OCI-LY7 (cell line): Measurements from ENCODE around the gene ANKFY1. TPM values are rescaled to one million over a fixed set of nuclear protein-coding genes. Genes with fewer than 3 reads are reported as not detected.

Experiments
- BruUV-seq: library from RNA; stranded (reverse); fragments of 400-500 nt; replicated peaks from 2 replicates; lab custom pipeline; 2021; lab: Mats Ljungman, UMichigan
- CTCF ChIA-PET: fragments of 300-600 bp; sonication (Branson Sonifier 250); formaldehyde crosslinking; loops from one replicate; lab custom pipeline; 2022; ENCODE audit warnings: antibody characterized with exemption; ENCODE audit not compliant: unreplicated experiment; lab: Charles Lee
- POLR2A ChIA-PET: fragments of 300-600 bp; sonication (Branson Sonifier 250); formaldehyde crosslinking; loops from one replicate; lab custom pipeline; 2022; ENCODE audit warnings: antibody characterized with exemption; lab: Charles Lee
- DNase-seq: peaks from one replicate; pipeline ENCODE4 v3.0.0-alpha.2; 2015; ENCODE audit warnings: low spot score
- H2AFZ ChIP-seq: fragments of 200-600 bp; sonication (generic), shearing (Covaris generic); 2 replicates; pipeline ENCODE4 v1.6.1; 2014; ENCODE audit warnings: mild to moderate bottlenecking, antibody characterized with exemption, low read length, moderate library complexity
- H3K27ac ChIP-seq: fragments of 200-600 bp; sonication (generic); 2 replicates; pipeline ENCODE4 v1.5.1; 2014; ENCODE audit warnings: mixed run types, low read depth, mild to moderate bottlenecking, moderate library complexity, low read length, inconsistent platforms; ENCODE audit not compliant: poor library complexity, severe bottlenecking
- H3K36me3 ChIP-seq: fragments of 200-600 bp; sonication (generic); 2 replicates; pipeline ENCODE4 v1.6.1; 2014; ENCODE audit warnings: mild to moderate bottlenecking, antibody characterized with exemption, low read length, moderate library complexity, mixed read lengths; ENCODE audit not compliant: insufficient read depth
- H3K4me1 ChIP-seq: fragments of 200-600 bp; sonication (generic); 2 replicates; pipeline ENCODE4 v1.5.1; 2014; ENCODE audit warnings: mild to moderate bottlenecking, low read length; ENCODE audit not compliant: insufficient read depth, poor library complexity, severe bottlenecking
- H3K4me2 ChIP-seq: fragments of 200-600 bp; sonication (generic); 2 replicates; pipeline ENCODE4 v1.6.1; 2014; ENCODE audit warnings: mild to moderate bottlenecking, low read length
- H3K4me3 ChIP-seq: fragments of 200-600 bp; sonication (generic); 2 replicates; pipeline ENCODE4 v1.5.1; 2014; ENCODE audit warnings: mild to moderate bottlenecking, low read depth, low read length; ENCODE audit not compliant: poor library complexity, severe bottlenecking
- H3K79me2 ChIP-seq: fragments of 200-600 bp; sonication (generic); 2 replicates; pipeline ENCODE4 v1.6.1; 2016; ENCODE audit warnings: low read depth, mild to moderate bottlenecking, low read length, moderate library complexity, mixed read lengths; ENCODE audit not compliant: insufficient read depth
- H3K9me2 ChIP-seq: fragments of 200-600 bp; sonication (generic); 2 replicates; pipeline ENCODE4 v1.6.1; 2016; ENCODE audit warnings: mild to moderate bottlenecking, low read length, mixed read lengths; ENCODE audit not compliant: insufficient read depth
- H3K9me3 ChIP-seq: fragments of 200-600 bp; sonication (generic); 2 replicates; pipeline ENCODE4 v1.6.1; 2014; ENCODE audit warnings: mild to moderate bottlenecking, mixed run types, low read length, mixed read lengths
- H4K20me1 ChIP-seq: fragments of 200-600 bp; sonication (generic); 2 replicates; pipeline ENCODE4 v1.6.1; 2014; ENCODE audit warnings: mild to moderate bottlenecking, antibody characterized with exemption, low read length, moderate library complexity, mixed read lengths; ENCODE audit not compliant: insufficient read depth
- EZH2phosphoT487 ChIP-seq: fragments of 200-600 bp; sonication (generic); IDR thresholded peaks from 2 replicates; pipeline ENCODE4 v1.6.1; 2018; ENCODE audit warnings: low read depth, borderline replicate concordance, mild to moderate bottlenecking, mixed run types, antibody characterized with exemption, low read length, moderate library complexity, mixed read lengths
- intact Hi-C: fragments of 100-400 bp; cut with micrococcal nuclease; formaldehyde crosslinking; loops from one replicate; pipeline ENCODE4 v1.10.0; 2022; ENCODE audit not compliant: unreplicated experiment
- total RNA-seq, 2 experiments: library from RNA; depleted of rRNA in 1 of 2; stranded (reverse); fragments of >200 nt in 1 of 2; shearing (Covaris generic) in 1 of 2; gene quantifications; 2 replicates each; pipeline ENCODE4 v1.2.3, GENCODE V29; 2014 to 2022
- TF ChIP-seq, protein P1 (sequence below): fragments of 200-600 bp; sonication (generic); conservative IDR thresholded peaks from 2 replicates; pipeline ENCODE4 v1.5.1; 2014; ENCODE audit warnings: mild to moderate bottlenecking, antibody characterized with exemption, low read length, moderate library complexity, mixed read lengths

The ANKFY1 gene
- total RNA-seq, 2 experiments from 2014 or later, result 25.9 to 56.7 TPM

DNA sequence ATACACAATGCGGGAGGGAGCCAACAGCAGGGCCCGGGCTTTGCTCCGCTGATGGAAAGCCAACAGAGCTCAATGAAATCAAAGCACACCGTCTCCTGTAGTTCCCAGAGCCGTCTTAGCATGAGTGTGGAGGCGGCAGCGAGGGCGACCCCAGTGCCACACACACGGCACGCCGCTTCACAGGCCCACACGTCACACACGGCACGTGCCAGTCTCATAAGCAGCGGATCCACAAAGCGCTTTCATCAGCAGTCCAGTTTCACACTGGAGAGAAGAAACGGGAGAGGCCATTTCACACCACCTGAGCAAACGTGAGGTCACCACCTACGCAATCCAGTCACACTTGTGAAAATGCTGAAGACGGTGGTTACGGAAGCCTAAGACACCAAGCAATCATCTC is 86.0 kb downstream of the ANKFY1 start:
- CTCF ChIA-PET, result no interaction called here
- no peak overlapping the region for H2AFZ ChIP-seq
- H4K20me1 ChIP-seq, result no peaks in the 10 kb centered on the region
- no peak for DNase-seq
- no peaks in the 10 kb centered on the region for H3K4me1 ChIP-seq
- H3K4me3 ChIP-seq, result no peak overlapping the region
- TF ChIP-seq, protein P1, sequence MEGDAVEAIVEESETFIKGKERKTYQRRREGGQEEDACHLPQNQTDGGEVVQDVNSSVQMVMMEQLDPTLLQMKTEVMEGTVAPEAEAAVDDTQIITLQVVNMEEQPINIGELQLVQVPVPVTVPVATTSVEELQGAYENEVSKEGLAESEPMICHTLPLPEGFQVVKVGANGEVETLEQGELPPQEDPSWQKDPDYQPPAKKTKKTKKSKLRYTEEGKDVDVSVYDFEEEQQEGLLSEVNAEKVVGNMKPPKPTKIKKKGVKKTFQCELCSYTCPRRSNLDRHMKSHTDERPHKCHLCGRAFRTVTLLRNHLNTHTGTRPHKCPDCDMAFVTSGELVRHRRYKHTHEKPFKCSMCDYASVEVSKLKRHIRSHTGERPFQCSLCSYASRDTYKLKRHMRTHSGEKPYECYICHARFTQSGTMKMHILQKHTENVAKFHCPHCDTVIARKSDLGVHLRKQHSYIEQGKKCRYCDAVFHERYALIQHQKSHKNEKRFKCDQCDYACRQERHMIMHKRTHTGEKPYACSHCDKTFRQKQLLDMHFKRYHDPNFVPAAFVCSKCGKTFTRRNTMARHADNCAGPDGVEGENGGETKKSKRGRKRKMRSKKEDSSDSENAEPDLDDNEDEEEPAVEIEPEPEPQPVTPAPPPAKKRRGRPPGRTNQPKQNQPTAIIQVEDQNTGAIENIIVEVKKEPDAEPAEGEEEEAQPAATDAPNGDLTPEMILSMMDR, result no peak
- TF ChIP-seq EZH2phosphoT487, result no peak
- POLR2A ChIA-PET, result no interaction called here
- no TSS peak for BruUV-seq
- H3K4me2 ChIP-seq, result no peak overlapping the region
- intact Hi-C loops, result no loop called here
- no peaks in the 10 kb centered on the region for H3K9me2 ChIP-seq
- no peaks in the 10 kb centered on the region for H3K79me2 ChIP-seq
- no peaks in the 10 kb centered on the region for H3K9me3 ChIP-seq
- H3K27ac ChIP-seq, result no peak overlapping the region
- H3K36me3 ChIP-seq, result peaks cover 94% of the 10 kb centered on the region

DNA sequence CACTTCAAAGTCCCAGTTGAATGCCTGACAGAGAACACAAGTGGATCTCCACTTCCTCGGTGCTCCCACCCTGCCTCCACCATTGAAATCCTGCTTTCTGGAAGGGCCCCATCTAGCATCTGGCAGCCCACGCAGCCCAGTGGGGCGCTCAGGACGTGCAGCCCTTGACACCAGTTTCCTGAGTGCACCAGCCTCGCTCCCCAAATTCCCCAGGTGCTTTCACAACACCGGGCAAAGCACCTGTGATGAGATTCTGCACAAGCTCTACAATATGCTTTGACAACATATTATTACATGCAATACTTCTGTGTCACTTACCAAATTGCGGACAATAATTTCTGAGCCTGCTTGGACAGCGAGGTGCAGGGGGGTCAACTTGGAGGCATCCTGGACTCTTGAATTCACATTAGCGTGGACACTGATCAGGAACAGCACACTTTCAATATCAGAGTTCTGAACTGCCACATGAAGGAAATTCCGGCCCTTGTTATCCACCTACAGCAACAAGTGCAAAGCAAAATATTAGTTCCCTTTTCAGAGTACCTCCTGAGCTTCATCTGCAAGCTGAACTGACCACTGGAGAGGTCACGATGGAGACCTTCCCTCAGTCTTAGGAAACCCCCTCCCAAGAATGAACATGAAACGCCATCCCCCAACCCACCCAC is 86.8 kb downstream of the ANKFY1 start:
- H4K20me1 ChIP-seq, result no peaks in the 10 kb centered on the region
- peaks cover 93% of the 10 kb centered on the region for H3K36me3 ChIP-seq
- no peak overlapping the region for H3K27ac ChIP-seq
- TF ChIP-seq EZH2phosphoT487, result no peak
- TF ChIP-seq, protein P1, result no peak
- H3K9me2 ChIP-seq, result no peaks in the 10 kb centered on the region
- intact Hi-C loops, result no loop called here
- H2AFZ ChIP-seq, result no peak overlapping the region
- no peak overlapping the region for H3K4me2 ChIP-seq
- H3K4me1 ChIP-seq, result no peaks in the 10 kb centered on the region
- no TSS peak for BruUV-seq
- no peak for DNase-seq
- no peak overlapping the region for H3K4me3 ChIP-seq
- ChIA-PET POLR2A (no interaction called here), CTCF (no interaction called here)
- no peaks in the 10 kb centered on the region for H3K9me3 ChIP-seq
- no peaks in the 10 kb centered on the region for H3K79me2 ChIP-seq

DNA sequence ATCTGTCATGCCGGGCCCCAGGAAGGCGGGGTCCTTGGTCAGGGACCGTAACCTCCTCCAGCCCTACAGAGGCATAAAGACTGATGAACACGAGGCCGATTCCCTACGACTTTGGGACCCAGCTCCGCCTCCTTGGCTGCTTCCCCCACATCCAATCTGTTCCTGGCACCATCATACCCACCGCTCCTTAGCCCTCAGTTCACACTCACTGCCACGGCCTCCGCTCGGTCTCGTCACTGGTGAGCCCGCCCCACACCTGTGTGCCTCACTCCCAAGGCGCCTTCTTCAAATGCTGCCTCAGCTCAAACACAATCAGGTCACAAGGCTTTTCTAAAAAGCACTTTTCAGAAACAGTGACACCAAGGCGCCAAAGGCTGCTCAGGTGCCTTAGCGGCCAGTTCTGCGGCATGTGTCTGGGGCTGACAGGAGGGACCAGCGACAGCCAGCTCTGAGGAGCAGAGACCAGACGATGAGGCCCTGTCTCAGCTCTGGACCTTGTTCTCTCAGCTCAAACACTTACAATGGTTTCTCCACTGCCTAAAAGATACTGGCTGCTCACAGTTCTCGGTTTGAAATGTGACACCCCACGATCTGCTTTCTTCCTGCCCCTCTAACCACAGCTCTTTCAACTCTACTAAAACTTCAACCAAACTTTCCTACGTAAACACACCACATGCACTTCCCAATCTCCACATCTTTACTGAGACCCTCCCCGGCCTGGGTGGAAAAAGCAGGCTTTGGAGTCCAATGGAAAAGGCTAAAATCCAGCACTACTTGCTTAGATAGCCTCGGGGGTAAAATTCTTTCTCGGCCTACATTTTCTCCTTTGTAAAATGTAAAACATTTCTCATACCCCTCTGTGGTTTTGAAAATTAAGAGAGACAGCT is 87.6 kb downstream of the ANKFY1 start:
- no peaks in the 10 kb centered on the region for H3K9me2 ChIP-seq
- TF ChIP-seq, protein P1, result no peak
- no peak for TF ChIP-seq EZH2phosphoT487
- H3K4me1 ChIP-seq, result no peaks in the 10 kb centered on the region
- no peak overlapping the region for H3K4me2 ChIP-seq
- no peaks in the 10 kb centered on the region for H4K20me1 ChIP-seq
- ChIA-PET CTCF (no interaction called here), POLR2A (no interaction called here)
- no peak overlapping the region for H2AFZ ChIP-seq
- no TSS peak for BruUV-seq
- intact Hi-C loops, result no loop called here
- peaks cover 93% of the 10 kb centered on the region for H3K36me3 ChIP-seq
- H3K4me3 ChIP-seq, result no peak overlapping the region
- no peaks in the 10 kb centered on the region for H3K79me2 ChIP-seq
- no peaks in the 10 kb centered on the region for H3K9me3 ChIP-seq
- no peak for DNase-seq
- H3K27ac ChIP-seq, result no peak overlapping the region
